GM21526 (cell line): Measurements from ENCODE around the gene PRR3.
"Not testable (repeated sequence)": the region's sequence is repeated elsewhere in the genome, so short reads cannot be mapped to it uniquely, and the experiment has no call there.

Source experiments
- ATAC-seq: cut with Tn5 transposase; IDR thresholded peaks from one replicate; pipeline ENCODE4 v1.9.1; 2021; ENCODE audit warnings: moderate library complexity; ENCODE audit not compliant: unreplicated experiment, low FRiP score

PRR3 gene

GRCh38 chr6:30570263-30570662 is 13.2 kb downstream of the PRR3 start:
- no peak for ATAC-seq

GRCh38 chr6:30570740-30571074 is 13.6 kb downstream of the PRR3 start:
- ATAC-seq: peak; percentile 8

GRCh38 chr6:30571075-30571761 is 14.1 kb downstream of the PRR3 start, which contains the start of gene ABCF1:
ABCF1 (plus strand) TSS chr6:30571442; CDS start chr6:30571488, 46 bp downstream.
- ATAC-seq: peak; percentile 85

GRCh38 chr6:30571762-30572082 is 14.6 kb downstream of the PRR3 start:
- no peak for ATAC-seq

- no peak for ATAC-seq
These were observed 15.1 kb downstream of the PRR3 start for GRCh38 chr6:30572148-30572547.

- no peak for ATAC-seq
These were observed 16.0 kb downstream of the PRR3 start for GRCh38 chr6:30573113-30573512.

- ATAC-seq: no peak
These were observed 21.0 kb downstream of the PRR3 start for GRCh38 chr6:30578051-30578450.

GRCh38 chr6:30583921-30584320 is 26.8 kb downstream of the PRR3 start:
- no peak for ATAC-seq

- no peak for ATAC-seq
These were observed 32.8 kb downstream of the PRR3 start for GRCh38 chr6:30589754-30590358.

- no peak for ATAC-seq
These were observed 33.4 kb downstream of the PRR3 start for GRCh38 chr6:30590509-30590908.

- no peak for ATAC-seq
These were observed 33.9 kb downstream of the PRR3 start for GRCh38 chr6:30591008-30591407.

- no peak for ATAC-seq
These were observed 35.2 kb downstream of the PRR3 start for GRCh38 chr6:30592287-30592686.

- ATAC-seq: not testable (repeated sequence)
These were observed 40.4 kb downstream of the PRR3 start for GRCh38 chr6:30597315-30598144.

GRCh38 chr6:30598912-30599624 is 42.0 kb downstream of the PRR3 start:
- no peak for ATAC-seq

- no peak for ATAC-seq
These were observed 42.7 kb downstream of the PRR3 start for GRCh38 chr6:30599625-30600324.

- no peak for ATAC-seq
These were observed 43.4 kb downstream of the PRR3 start for GRCh38 chr6:30600451-30600961.

GRCh38 chr6:30601436-30601814 is 44.3 kb downstream of the PRR3 start:
- no peak for ATAC-seq

GRCh38 chr6:30601815-30602641 is 44.9 kb downstream of the PRR3 start:
- ATAC-seq: no peak

GRCh38 chr6:30603961-30604360 is 46.9 kb downstream of the PRR3 start:
- no peak for ATAC-seq
